Peyer's patch (tissue), 4 donors: ENCODE data around the gene MLH1.
A peak's percentile ranks its signal among the peaks of the same experiment; 100 is the strongest.

Experiments used
- CTCF ChIP-seq, 6 experiments: fragments of 450-650 bp in 4 of 6; fragments of 200-600 bp in 2 of 6; sonication (generic) in 1 of 6; IDR thresholded peaks; one replicate each; pipeline ENCODE4 v1.5.1; 2017 to 2019; ENCODE audit warnings: antibody characterized with exemption in 6 of 6, mild to moderate bottlenecking in 3 of 6, moderate library complexity in 1 of 6
- POLR2A ChIP-seq, 2 donors: fragments of 450-650 bp; IDR thresholded peaks; one replicate each; pipeline ENCODE4 v1.5.1; 2017; ENCODE audit warnings: antibody characterized with exemption in 2 of 2, mild to moderate bottlenecking in 2 of 2, moderate library complexity in 2 of 2

DNA sequence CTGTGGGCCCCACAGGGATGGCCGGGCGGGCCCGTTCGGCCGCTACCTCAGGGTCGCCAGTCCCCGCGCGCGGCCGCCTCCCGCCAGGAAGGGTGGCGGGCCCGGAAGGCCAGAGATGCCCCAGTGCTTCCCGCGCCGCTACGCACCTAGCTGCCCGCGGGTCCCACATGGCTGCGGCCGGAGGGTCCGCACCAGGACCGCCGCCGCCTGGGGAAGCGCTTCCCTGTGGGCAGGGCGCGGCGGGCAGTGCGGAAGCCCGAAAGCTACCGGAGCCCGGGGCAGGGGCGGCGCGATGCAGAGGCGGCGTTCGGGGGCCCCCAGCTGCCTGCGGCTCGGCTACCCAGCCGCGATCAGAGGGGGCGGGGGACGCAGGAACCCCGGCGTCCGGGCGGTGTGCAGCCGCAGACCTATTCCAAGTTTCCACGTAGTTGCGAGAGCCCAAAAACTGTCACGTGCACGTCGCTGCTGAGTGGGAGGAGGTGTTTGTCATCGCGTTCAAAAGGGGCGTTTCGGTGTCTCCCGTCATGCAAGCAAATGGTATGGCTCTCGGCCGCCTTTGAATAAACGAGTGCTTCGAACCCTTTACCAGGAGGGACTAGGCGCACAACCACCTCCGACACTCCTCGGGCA lies 48.6 kb upstream of the MLH1 start, which contains the start of gene TRANK1:
- no peak for TF ChIP-seq CTCF (IDR thresholded peaks at IDR 0.05)
- peak in 1 of 2 donors; percentile 40 for TF ChIP-seq POLR2A (IDR thresholded peaks at IDR 0.05)
